HL-60 (cell line): ENCODE data around the gene NIT1.

Source experiments
- DNase-seq, 2 experiments: peaks; one replicate each; pipeline ENCODE4 v3.0.0-alpha.2; 2010 to 2020; ENCODE audit warnings: low read depth in 1 of 2, low spot score in 1 of 2
- H3K27ac ChIP-seq: fragments of 250-450 bp; sonication (Bioruptor Pico); replicated peaks from 2 replicates; pipeline ENCODE4 v1.5.1; 2020; ENCODE audit warnings: mild to moderate bottlenecking, moderate library complexity
- H3K27me3 ChIP-seq: fragments of 250-450 bp; sonication (Bioruptor Pico); 2 replicates; pipeline ENCODE4 v1.5.1; 2021; ENCODE audit warnings: mild to moderate bottlenecking, moderate library complexity; ENCODE audit not compliant: insufficient read depth, poor library complexity, severe bottlenecking
- H3K4me3 ChIP-seq: replicated peaks from 2 replicates; pipeline ENCODE4 v1.5.1; 2011; ENCODE audit warnings: mild to moderate bottlenecking, control low read depth, low read length; ENCODE audit not compliant: insufficient read depth
- CTCF ChIP-seq: IDR thresholded peaks from one replicate; pipeline ENCODE4 v1.5.1; 2011; ENCODE audit warnings: low read length, control low read depth, inconsistent platforms; ENCODE audit not compliant: insufficient read depth
- GABPA ChIP-seq: IDR thresholded peaks from 2 replicates; pipeline ENCODE4 v1.6.1; 2012; ENCODE audit warnings: low read depth
- POLR2AphosphoS5 ChIP-seq: IDR thresholded peaks from 2 replicates; pipeline ENCODE4 v1.6.1; 2012; ENCODE audit warnings: low read depth
- REST ChIP-seq: IDR thresholded peaks from 2 replicates; pipeline ENCODE4 v1.6.1; 2012; ENCODE audit warnings: low read depth; ENCODE audit not compliant: insufficient replicate concordance
- SPI1 ChIP-seq: IDR thresholded peaks from 2 replicates; pipeline ENCODE4 v1.6.1; 2012; ENCODE audit warnings: low read depth, mild to moderate bottlenecking, borderline replicate concordance
- long read RNA-seq: library from polyadenylated mRNA; unstranded; transcript quantifications from one replicate; pipeline ENCODE4 v2.0.0, GENCODE V29; 2020

The NIT1 gene
- long read RNA-seq, transcript NIT1-203 (7 exons, 1,362 nt): major isoform, 46 of 73 reads
- long read RNA-seq, transcript NIT1-202 (7 exons, 2,081 nt): minor isoform, 8 of 73 reads
- long read RNA-seq, partial matches to known transcripts: 2 of 73 reads
- long read RNA-seq, other reads (novel, unspliced or antisense): 13 of 73 reads

- H3K4me3 ChIP-seq: peak within 1 kb of the TSS; percentile 98
- peak within 1 kb of the TSS; percentile 84 for H3K27ac ChIP-seq
- peak; percentile 83 to 85 for DNase-seq
- H3K27me3 ChIP-seq: no peaks in the 10 kb centered on the region
- TF ChIP-seq CTCF (no peak), GABPA (peak; percentile 84), REST (peak; percentile 67), POLR2AphosphoS5 (peak; percentile 91)
Observed at GRCh38 chr1:161117759-161118581, at the start of gene NIT1, which contains the start of gene PFDN2. Gene NIT1, plus strand, starts transcription at chr1:161118105. Its CDS starts 72 bp downstream, at chr1:161118177. Gene PFDN2, minus strand, starts transcription at chr1:161118037. Its CDS starts 11 bp downstream, at chr1:161118026.

- Histone ChIP-seq H3K27me3 (no peaks in the 10 kb centered on the region), H3K4me3 (peak overlapping the region; percentile 58), H3K27ac (peak overlapping the region; percentile 95)
- DNase-seq: peak; percentile 74 to 96
- TF ChIP-seq GABPA (peak; percentile 55), SPI1 (peak; percentile 87), CTCF (no peak), REST (no peak), POLR2AphosphoS5 (peak; percentile 21)
Observed at GRCh38 chr1:161068306-161069234, 49.3 kb upstream of the NIT1 start.

GRCh38 chr1:161069241-161069640 is 48.7 kb upstream of the NIT1 start:
- no peak for DNase-seq
- Histone ChIP-seq H3K27ac (peak overlapping the region; percentile 95), H3K4me3 (peak overlapping the region; percentile 58), H3K27me3 (no peaks in the 10 kb centered on the region)
- no peak for TF ChIP-seq GABPA
- no peak for TF ChIP-seq CTCF
- TF ChIP-seq SPI1: no peak
- TF ChIP-seq REST: no peak
- no peak for TF ChIP-seq POLR2AphosphoS5
